K562 (cell line): ENCODE results near the gene DGKB.

Experiments
- CTCF ChIP-seq, 3 experiments: IDR thresholded peaks in 2 of 3; conservative IDR thresholded peaks in 1 of 3; 2 replicates each; pipeline ENCODE4 v1.5.1; 2011 to 2012; ENCODE audit warnings: low read length in 3 of 3, mild to moderate bottlenecking in 3 of 3, control low read depth in 2 of 3, improper control_type of control experiment in 1 of 3, inconsistent platforms in 1 of 3, low read depth in 1 of 3, mixed read lengths in 1 of 3, moderate library complexity in 1 of 3; ENCODE audit not compliant: insufficient read depth in 2 of 3
- JUND ChIP-seq, 2 experiments: IDR thresholded peaks; 2 replicates in 1 of 2; 3 replicates in 1 of 2; pipeline ENCODE4 v1.6.1; 2011; ENCODE audit warnings: borderline replicate concordance in 2 of 2, low read depth in 2 of 2, low read length in 2 of 2, improper control_type of control experiment in 1 of 2, missing biosample characterization in 1 of 2, missing genetic modification characterization in 1 of 2, missing genetic modification reagents in 1 of 2
- NFE2L1 ChIP-seq: fragments of 450-650 bp; IDR thresholded peaks from 2 replicates; pipeline ENCODE4 v1.6.1; 2016; ENCODE audit warnings: missing genetic modification characterization, low read depth, mild to moderate bottlenecking, missing compliant biosample characterization, moderate library complexity, borderline replicate concordance
- POLR2A ChIP-seq: fragments of 450-650 bp; conservative IDR thresholded peaks from 2 replicates; pipeline ENCODE4 v1.6.1; 2016
- ZBTB8A ChIP-seq: fragments of 450-650 bp; IDR thresholded peaks from 2 replicates; pipeline ENCODE4 v1.6.1; 2018; ENCODE audit warnings: mild to moderate bottlenecking, moderate library complexity; ENCODE audit not compliant: partially characterized antibody

DNA sequence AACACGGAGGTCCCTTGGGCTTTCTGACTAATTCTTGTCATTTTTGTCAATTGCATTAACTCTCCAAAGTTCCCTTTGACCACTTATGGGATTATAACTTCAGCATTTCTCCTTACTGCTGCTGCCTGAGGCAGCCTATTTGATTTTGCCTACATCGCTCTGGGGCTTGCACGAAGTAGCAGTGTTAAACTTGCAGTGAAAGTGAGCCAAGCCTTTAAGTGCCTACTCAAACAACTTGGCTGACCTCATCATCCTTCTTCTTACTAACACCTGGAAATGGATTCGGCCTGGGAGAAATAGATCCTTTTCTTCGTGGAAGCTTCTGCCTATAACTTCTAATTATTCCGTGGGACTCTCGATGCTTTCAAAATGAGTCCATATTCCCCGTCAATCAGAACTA lies 76.6 kb downstream of the DGKB start:
- TF ChIP-seq JUND (IDR thresholded peaks at IDR 0.05; ENCODE audit: borderline replicate concordance, low read depth, low read length) = no peak
- no peak for TF ChIP-seq JUND (tag; IDR thresholded peaks at IDR 0.05; ENCODE audit: borderline replicate concordance, low read depth, low read length)
- no peak for TF ChIP-seq ZBTB8A
- TF ChIP-seq NFE2L1 (tag) = no peak
- TF ChIP-seq CTCF (IDR thresholded peaks at IDR 0.05 in 2 of 3, conservative IDR thresholded peaks at IDR 0.05 in 1 of 3; ENCODE audit: insufficient read depth in 2 of 3, low read depth in 1 of 3, low read length in 3 of 3) = no peak
- no peak for TF ChIP-seq POLR2A
